ENCODE results near the gene ZNF335. TPM values are rescaled to one million over a fixed set of nuclear protein-coding genes. Genes with fewer than 3 reads are reported as not detected.

The ZNF335 gene
- total and polyA plus RNA-seq, 2 donors (not counting 3 experiments of a cell fraction or from before 2014, with no cell fraction given): 17.3 to 22.8 TPM

DNA sequence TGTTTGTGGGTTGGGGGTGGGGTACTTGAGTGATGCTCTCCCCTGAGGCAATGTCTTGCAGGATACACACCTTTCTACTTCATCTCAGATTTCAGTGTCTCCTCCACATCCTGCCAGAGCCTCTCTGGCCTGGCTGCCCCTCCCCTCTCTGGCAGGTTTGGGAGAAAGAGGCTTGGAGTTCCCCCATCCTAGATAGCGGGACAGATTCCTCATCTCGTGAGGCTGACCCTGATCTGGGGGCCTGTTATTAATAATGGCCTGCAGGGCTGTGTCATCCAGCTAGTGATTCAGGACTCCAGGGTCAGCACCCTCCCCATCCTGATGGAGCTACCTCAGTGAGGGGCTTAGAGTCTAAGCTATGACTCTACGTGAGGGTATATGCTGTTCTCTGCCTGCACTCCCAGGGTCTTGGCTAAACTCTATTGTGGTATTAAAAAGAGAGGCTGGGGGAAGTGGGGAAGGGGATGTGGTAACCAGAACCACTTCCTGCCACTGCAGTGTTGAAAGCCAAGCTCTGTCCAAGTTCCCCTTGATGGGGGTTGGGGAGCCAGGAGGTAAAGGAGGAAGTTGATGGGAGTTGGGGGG lies 33.0 kb upstream of the ZNF335 start:
- POLR2A ChIA-PET: no interaction called here
- H3K4me1 ChIP-seq (ENCODE audit: control insufficient read depth, extremely low read depth, insufficient read depth, low read length): peaks cover 4% of the 10 kb centered on the region
- peaks cover 27 to 37% of the 10 kb centered on the region in 2 experiments for H3K27me3 ChIP-seq (ENCODE audit: control insufficient read depth in 2 of 2, insufficient read depth in 2 of 2, low read length in 2 of 2)
- no TSS peak for BruUV-seq (replicated peaks)
- no peak overlapping the region for H2AFZ ChIP-seq (ENCODE audit: low read depth, low read length)
- no peak for DNase-seq (ENCODE audit: low read depth, low spot score)
- CTCF ChIA-PET: interaction anchor here (2.2 to 2.4 kb wide), 2 partner anchors 9 to 18 kb away, joined by 9 to 11 read pairs; no protein-coding TSS in a partner anchor
- H3K9me1 ChIP-seq (replicated peaks; ENCODE audit: control insufficient read depth, extremely low read depth, insufficient read depth, low read length): no peaks in the 10 kb centered on the region
- no peaks in the 10 kb centered on the region for H3K36me3 ChIP-seq (ENCODE audit: control insufficient read depth in 2 of 2, extremely low read depth in 1 of 2, insufficient read depth in 2 of 2, low read length in 2 of 2)
- H3K27ac ChIP-seq (ENCODE audit: insufficient read depth, low read depth, low read length): no peak overlapping the region
- H3K4me2 ChIP-seq (ENCODE audit: insufficient read depth, low read length): no peak overlapping the region
- dilution Hi-C loops (cut with MboI; ENCODE audit: extremely low pct_ligation_motif_present, low sequenced_read_pairs) (no loop called here), intact Hi-C loops (cut with micrococcal nuclease) (no loop called here)
- TF ChIP-seq POLR2AphosphoS5 (IDR thresholded peaks at IDR 0.05; ENCODE audit: insufficient read depth, low read depth, low read length) (no peak), MYC (IDR thresholded peaks at IDR 0.05; ENCODE audit: low read depth, low read length) (no peak), FOS (IDR thresholded peaks at IDR 0.05; ENCODE audit: borderline replicate concordance, insufficient read depth, low read length) (no peak), JUN (IDR thresholded peaks at IDR 0.05; ENCODE audit: borderline replicate concordance, insufficient read depth, insufficient read length, low read depth) (no peak), EZH2 (IDR thresholded peaks at IDR 0.05; ENCODE audit: borderline replicate concordance, low read depth, low read length, severe bottlenecking) (no peak), POLR2A (IDR thresholded peaks at IDR 0.05; ENCODE audit: low read depth, low read length) (no peak), GATA2 (IDR thresholded peaks at IDR 0.05; ENCODE audit: insufficient read depth, insufficient read length, low read depth, low read length) (no peak)
- TF ChIP-seq, protein P1, sequence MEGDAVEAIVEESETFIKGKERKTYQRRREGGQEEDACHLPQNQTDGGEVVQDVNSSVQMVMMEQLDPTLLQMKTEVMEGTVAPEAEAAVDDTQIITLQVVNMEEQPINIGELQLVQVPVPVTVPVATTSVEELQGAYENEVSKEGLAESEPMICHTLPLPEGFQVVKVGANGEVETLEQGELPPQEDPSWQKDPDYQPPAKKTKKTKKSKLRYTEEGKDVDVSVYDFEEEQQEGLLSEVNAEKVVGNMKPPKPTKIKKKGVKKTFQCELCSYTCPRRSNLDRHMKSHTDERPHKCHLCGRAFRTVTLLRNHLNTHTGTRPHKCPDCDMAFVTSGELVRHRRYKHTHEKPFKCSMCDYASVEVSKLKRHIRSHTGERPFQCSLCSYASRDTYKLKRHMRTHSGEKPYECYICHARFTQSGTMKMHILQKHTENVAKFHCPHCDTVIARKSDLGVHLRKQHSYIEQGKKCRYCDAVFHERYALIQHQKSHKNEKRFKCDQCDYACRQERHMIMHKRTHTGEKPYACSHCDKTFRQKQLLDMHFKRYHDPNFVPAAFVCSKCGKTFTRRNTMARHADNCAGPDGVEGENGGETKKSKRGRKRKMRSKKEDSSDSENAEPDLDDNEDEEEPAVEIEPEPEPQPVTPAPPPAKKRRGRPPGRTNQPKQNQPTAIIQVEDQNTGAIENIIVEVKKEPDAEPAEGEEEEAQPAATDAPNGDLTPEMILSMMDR (IDR thresholded peaks at IDR 0.05; ENCODE audit: extremely low read depth in 1 of 2, insufficient read depth in 1 of 2, low read depth in 1 of 2, low read length in 2 of 2): no peak
- TF ChIP-seq, protein P2, sequence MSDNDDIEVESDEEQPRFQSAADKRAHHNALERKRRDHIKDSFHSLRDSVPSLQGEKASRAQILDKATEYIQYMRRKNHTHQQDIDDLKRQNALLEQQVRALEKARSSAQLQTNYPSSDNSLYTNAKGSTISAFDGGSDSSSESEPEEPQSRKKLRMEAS (IDR thresholded peaks at IDR 0.05; ENCODE audit: insufficient read depth, insufficient read length): no peak
- H3K4me3 ChIP-seq (replicated peaks in 1 of 3; ENCODE audit: insufficient read depth in 1 of 3, low read depth in 1 of 3, low read length in 3 of 3): no peak overlapping the region
- H3K9ac ChIP-seq (replicated peaks; ENCODE audit: extremely low read depth, insufficient read depth, low read length): no peak overlapping the region
- FAIRE-seq: no peak
- no peaks in the 10 kb centered on the region for H4K20me1 ChIP-seq (replicated peaks; ENCODE audit: control insufficient read depth, extremely low read depth, insufficient read depth, low read length)
- no peaks in the 10 kb centered on the region for H3K9me3 ChIP-seq (replicated peaks; ENCODE audit: control insufficient read depth, insufficient read depth, low read length)
- no peaks in the 10 kb centered on the region for H3K79me2 ChIP-seq (ENCODE audit: control insufficient read depth, insufficient read depth, low read length)
